ENCODE results near the gene RCOR2.
"Not testable (repeated sequence)": the region's sequence is repeated elsewhere in the genome, so short reads cannot be mapped to it uniquely, and the experiment has no call there.

RCOR2 gene

GRCh38 chr11:63916837-63917691 is at the start of gene RCOR2:
TSS of gene RCOR2 (minus strand) at chr11:63917164. CDS start at chr11:63916456, 708 bp downstream.
- DNase-seq, result peak; percentile 89

- DNase-seq, result no peak
Measured at GRCh38 chr11:63966444-63966843, 49.5 kb upstream of the RCOR2 start.

GRCh38 chr11:63963895-63964294 is 46.9 kb upstream of the RCOR2 start:
- DNase-seq, result not testable (repeated sequence)

GRCh38 chr11:63961608-63962412 is 44.8 kb upstream of the RCOR2 start:
- DNase-seq, result peak; percentile 27

- DNase-seq, result no peak
Measured at GRCh38 chr11:63958008-63958407, 41.0 kb upstream of the RCOR2 start.

GRCh38 chr11:63952570-63952969 is 35.6 kb upstream of the RCOR2 start:
- no peak for DNase-seq

GRCh38 chr11:63951779-63952536 is 35.0 kb upstream of the RCOR2 start:
- no peak for DNase-seq

GRCh38 chr11:63945477-63946163 is 28.7 kb upstream of the RCOR2 start:
- peak; percentile 63 for DNase-seq

GRCh38 chr11:63944987-63945386 is 28.0 kb upstream of the RCOR2 start:
- DNase-seq, result no peak

- no peak for DNase-seq
Measured at GRCh38 chr11:63942803-63943202, 25.8 kb upstream of the RCOR2 start.

GRCh38 chr11:63941901-63942300 is 24.9 kb upstream of the RCOR2 start:
- DNase-seq, result no peak

GRCh38 chr11:63940786-63941185 is 23.8 kb upstream of the RCOR2 start:
- DNase-seq, result no peak

- DNase-seq, result peak; percentile 37
Measured at GRCh38 chr11:63939397-63939891, 22.5 kb upstream of the RCOR2 start.

GRCh38 chr11:63938479-63939396 is 21.8 kb upstream of the RCOR2 start, which contains the start of gene NAA40:
TSS of gene NAA40 (plus strand) at chr11:63939002. CDS start at chr11:63939097, 95 bp downstream.
- DNase-seq, result peak; percentile 97

- peak; percentile 47 for DNase-seq
Measured at GRCh38 chr11:63937713-63938478, 20.9 kb upstream of the RCOR2 start.

GRCh38 chr11:63933459-63933858 is 16.5 kb upstream of the RCOR2 start:
- DNase-seq, result no peak

- no peak for DNase-seq
Measured at GRCh38 chr11:63931876-63932275, 14.9 kb upstream of the RCOR2 start.

GRCh38 chr11:63931045-63931444 is 14.1 kb upstream of the RCOR2 start:
- no peak for DNase-seq

GRCh38 chr11:63929616-63930015 is 12.7 kb upstream of the RCOR2 start:
- DNase-seq, result no peak

- no peak for DNase-seq
Measured at GRCh38 chr11:63923319-63923718, 6.4 kb upstream of the RCOR2 start.
